Urinary bladder (tissue), 4 donors: ENCODE results near the gene FMNL1. TPM values are rescaled to one million over a fixed set of nuclear protein-coding genes. Genes with fewer than 3 reads are reported as not detected.

Source experiments
- DNase-seq: peaks from one replicate; pipeline ENCODE4 v3.0.0-alpha.2; 2015; ENCODE audit errors: extremely low spot score
- H3K27ac ChIP-seq: one replicate; pipeline ENCODE4 v1.5.1; 2013; ENCODE audit warnings: low read depth, mild to moderate bottlenecking, moderate library complexity
- H3K36me3 ChIP-seq: one replicate; pipeline ENCODE4 v1.6.1; 2013; ENCODE audit warnings: mild to moderate bottlenecking, moderate library complexity; ENCODE audit not compliant: insufficient read depth
- H3K4me1 ChIP-seq: one replicate; pipeline ENCODE4 v1.6.1; 2013; ENCODE audit warnings: mild to moderate bottlenecking, moderate library complexity; ENCODE audit not compliant: insufficient read depth
- H3K4me3 ChIP-seq: one replicate; pipeline ENCODE4 v1.5.1; 2013; ENCODE audit warnings: low read depth, low read length
- WGBS: extraction: QIAGEN DNeasy Blood & Tissue Kit; methylation state at CpG from one replicate; pipeline ENCODE4 v1.1.7; 2013; 5-methylcytosine and 5-hydroxymethylcytosine counted together
- polyA plus RNA-seq: library from polyadenylated mRNA; stranded (reverse); fragments of 200-250 nt; gene quantifications from one replicate; pipeline ENCODE4 v1.2.3, GENCODE V29; 2013
- total RNA-seq: library from RNA; depleted of rRNA; stranded (reverse); fragments of >200 nt; gene quantifications from one replicate; pipeline ENCODE4 v1.2.3, GENCODE V29; 2014
- donor health status: healthy with polysubstance abuse.
- donor health status: healthy.

The FMNL1 gene
- total and polyA plus RNA-seq, 2 donors = 3.1 to 10.8 TPM

DNA sequence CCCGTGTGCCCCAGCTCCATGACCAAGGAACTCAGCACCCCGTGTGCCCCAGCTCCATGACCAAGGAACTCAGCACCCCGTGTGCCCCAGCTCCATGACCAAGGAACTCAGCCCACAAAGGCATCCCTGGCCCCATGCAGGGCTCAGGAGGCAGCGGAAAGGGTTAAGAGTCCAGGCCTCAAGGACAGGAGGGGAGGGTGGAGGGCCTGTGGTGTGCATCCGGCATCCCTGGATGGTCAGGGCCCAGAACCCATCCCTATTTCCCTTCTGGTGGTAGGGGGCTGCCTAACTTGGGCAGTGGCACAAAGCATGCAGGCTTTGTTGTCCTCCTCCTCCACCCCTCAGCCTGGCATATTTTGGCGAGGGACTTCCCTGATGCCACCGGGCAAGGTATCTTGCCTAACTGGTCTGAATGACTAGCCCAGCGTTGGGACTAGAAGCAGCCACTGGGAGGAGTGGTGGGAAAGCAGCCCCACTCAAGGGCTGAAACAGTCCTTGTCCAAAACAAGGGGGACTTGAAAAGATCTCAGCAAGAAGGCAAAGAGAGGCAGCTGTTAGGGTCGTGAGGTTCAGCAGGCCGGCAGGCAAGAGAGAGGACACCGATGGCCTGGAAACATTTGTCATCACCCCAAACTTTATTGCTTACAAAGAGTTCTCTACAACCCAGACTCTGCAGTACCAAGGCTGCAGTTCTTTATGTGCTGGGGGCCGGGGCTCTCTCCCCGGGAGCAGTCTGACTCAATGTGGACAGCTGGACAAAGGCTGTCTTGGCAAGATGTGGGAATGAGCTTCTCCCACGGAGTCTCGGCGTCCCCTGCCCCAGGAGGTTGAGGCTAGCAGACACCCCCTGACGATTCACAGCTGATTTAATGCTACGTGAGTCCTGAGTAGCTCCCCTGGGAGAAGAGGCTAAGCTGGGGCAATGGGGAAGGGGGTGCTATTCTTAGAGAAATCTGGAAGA lies 41.1 kb downstream of the FMNL1 start:
- H3K4me3 ChIP-seq = peak overlapping the region; percentile 63
- no peak for DNase-seq
- H3K36me3 ChIP-seq = peaks cover 3% of the 10 kb centered on the region
- no peaks in the 10 kb centered on the region for H3K4me1 ChIP-seq
- 51% methylated on average over 18 of the region's 18 CpGs for WGBS
- H3K27ac ChIP-seq = no peak overlapping the region

DNA sequence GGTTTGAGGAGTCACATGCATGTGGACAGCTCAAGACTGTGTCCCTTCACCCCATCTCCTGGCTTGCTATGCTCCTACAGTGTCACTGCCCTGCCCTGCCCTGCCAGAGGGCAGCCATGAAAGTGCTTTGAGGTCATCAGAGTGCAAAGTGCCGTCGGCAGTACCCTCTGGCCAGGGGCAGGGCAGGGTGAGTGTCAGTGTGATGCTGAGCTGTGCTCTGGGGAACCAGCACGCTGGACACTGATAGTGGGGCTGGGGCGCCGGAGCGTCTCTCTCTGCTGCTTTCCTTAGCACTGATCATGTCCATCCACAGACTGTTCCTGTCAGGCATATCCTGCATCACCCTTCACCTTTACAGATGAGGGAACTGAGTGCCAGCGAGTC lies 41.8 kb downstream of the FMNL1 start:
- WGBS = 77% methylated on average over 7 of the region's 7 CpGs
- Histone ChIP-seq H3K4me1 (no peaks in the 10 kb centered on the region), H3K27ac (no peak overlapping the region), H3K4me3 (no peak overlapping the region), H3K36me3 (peaks cover 3% of the 10 kb centered on the region)
- no peak for DNase-seq

DNA sequence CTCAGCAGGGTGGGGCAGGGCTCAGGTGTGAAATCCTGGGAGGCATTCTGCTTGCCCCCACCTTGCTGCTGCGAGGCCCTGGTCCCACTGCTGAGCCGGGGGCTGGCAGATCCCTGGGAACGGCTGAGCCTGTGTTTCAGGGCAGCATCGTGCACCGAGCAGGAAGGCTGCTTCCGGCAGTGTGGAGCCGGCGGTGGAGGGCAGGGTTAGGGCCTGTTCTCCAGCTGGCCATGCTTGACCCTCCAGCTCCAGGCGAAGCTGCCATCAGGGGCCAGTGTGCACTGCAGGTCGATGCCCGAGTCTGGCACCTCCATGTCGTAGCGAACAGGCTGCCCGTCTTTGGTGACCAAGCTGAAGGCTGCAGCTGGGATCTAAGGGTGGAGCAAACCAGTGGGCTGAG lies 42.7 kb downstream of the FMNL1 start:
- H3K4me3 ChIP-seq = no peak overlapping the region
- no peak overlapping the region for H3K27ac ChIP-seq
- 92% methylated on average over 14 of the region's 14 CpGs for WGBS
- H3K36me3 ChIP-seq = peaks cover 3% of the 10 kb centered on the region
- H3K4me1 ChIP-seq = no peaks in the 10 kb centered on the region
- no peak for DNase-seq

DNA sequence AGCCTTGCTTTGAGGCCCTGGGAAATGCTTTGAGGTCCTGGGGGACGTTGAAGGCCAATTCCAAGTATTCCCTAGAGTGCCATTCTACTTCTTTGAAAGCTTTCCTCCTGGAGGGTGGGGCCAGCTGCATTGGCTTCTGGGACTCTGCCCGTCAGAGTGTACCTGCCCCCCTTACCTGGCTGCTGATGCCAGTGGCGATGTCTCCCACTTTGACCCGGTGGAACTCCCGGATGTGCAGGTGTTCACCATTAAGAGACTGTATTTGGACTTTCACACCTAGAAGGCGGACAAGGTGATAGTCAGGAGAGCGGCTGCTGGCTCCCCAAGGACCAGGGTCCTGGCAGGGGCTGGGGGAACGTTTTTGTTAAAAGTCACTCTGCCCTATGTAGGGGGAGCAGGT lies 43.3 kb downstream of the FMNL1 start:
- Histone ChIP-seq H3K4me1 (no peaks in the 10 kb centered on the region), H3K4me3 (no peak overlapping the region), H3K36me3 (peaks cover 3% of the 10 kb centered on the region), H3K27ac (no peak overlapping the region)
- 87% methylated on average over 8 of the region's 8 CpGs for WGBS
- DNase-seq = no peak

DNA sequence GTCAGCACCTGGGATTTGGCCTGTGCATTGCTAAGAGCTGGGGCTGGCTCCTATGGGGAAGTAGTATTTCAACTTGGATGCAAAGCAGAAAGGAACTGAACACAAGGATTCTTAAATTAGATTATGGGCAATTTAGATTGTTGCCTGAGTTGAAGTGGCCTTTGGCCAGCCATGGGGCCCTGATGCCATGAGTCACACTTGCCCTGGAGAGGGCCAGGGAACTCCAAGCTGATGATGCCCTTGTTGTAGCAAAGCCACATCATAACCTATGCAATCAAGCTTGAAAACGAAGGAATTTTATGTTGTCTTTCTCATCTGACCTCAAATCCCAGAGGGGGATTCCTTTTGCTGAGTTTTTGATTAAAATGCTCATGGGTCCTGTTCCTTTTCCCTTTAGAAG lies 44.1 kb downstream of the FMNL1 start:
- Histone ChIP-seq H3K36me3 (peaks cover 7% of the 10 kb centered on the region), H3K4me3 (no peak overlapping the region), H3K4me1 (no peaks in the 10 kb centered on the region), H3K27ac (no peak overlapping the region)
- WGBS = 84% methylated on average over 1 of the region's 1 CpG
- DNase-seq = no peak

DNA sequence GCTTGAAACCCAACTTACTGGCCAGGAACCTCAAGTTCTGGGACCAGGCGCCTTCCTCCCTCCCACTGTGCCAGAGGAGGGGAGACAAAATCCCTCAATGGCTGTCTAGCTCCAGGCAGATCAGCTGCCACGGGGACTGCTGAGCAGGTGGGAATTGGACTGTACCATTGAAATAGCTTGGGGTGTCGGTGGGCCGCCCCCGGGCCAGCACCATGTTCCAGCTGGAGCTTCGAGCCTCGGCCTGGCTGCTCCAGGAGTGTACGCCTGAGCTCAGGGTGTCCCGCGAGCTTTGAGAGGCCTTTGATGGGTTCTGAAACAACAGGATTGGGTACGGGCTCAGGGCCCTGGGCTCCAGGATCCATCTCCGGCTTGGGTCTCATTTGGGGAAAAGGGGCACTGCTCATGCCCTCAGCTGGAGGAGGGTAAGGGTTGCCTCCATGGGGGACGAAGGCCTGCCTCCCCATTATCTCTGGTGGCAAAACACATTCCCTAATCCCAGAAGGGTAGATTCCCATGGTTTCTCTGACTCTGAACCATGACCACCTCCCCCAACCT lies 44.8 kb downstream of the FMNL1 start:
- Histone ChIP-seq H3K36me3 (peaks cover 7% of the 10 kb centered on the region), H3K27ac (no peak overlapping the region), H3K4me3 (no peak overlapping the region), H3K4me1 (no peaks in the 10 kb centered on the region)
- WGBS = 95% methylated on average over 13 of the region's 13 CpGs
- DNase-seq = no peak

DNA sequence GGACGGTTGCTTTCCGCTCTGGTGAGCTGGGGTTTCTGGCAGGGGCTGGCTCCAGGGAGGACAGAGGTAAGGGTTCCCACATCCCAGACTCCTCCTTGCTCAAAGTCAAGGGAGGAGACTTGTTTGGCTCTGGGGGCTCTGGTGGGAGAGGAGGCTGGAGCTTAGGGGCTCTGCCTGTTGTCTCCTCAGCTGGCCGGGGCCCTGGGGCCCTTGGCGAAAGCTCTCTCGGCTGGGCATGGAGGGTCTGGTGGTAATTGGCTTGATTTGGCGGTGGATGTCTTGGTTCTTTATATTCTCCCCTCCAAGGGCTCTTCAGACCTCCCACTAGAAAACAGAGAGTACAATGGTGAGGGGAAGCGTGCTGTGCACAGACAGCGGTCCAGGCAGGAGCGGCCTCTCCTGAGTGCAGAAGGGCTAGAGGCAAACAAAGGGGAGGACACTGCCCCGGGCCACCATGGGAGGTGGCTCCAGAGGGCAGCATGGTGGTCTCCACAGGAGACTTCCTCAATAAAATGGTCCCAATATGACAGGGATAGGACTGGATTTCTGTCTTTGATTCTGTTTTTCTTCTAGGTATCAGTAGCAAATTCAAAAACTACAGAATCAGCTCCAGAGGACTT lies 45.9 kb downstream of the FMNL1 start:
- Histone ChIP-seq H3K36me3 (peaks cover 7% of the 10 kb centered on the region), H3K27ac (no peak overlapping the region), H3K4me3 (no peak overlapping the region), H3K4me1 (no peaks in the 10 kb centered on the region)
- 95% methylated on average over 10 of the region's 10 CpGs for WGBS
- no peak for DNase-seq

DNA sequence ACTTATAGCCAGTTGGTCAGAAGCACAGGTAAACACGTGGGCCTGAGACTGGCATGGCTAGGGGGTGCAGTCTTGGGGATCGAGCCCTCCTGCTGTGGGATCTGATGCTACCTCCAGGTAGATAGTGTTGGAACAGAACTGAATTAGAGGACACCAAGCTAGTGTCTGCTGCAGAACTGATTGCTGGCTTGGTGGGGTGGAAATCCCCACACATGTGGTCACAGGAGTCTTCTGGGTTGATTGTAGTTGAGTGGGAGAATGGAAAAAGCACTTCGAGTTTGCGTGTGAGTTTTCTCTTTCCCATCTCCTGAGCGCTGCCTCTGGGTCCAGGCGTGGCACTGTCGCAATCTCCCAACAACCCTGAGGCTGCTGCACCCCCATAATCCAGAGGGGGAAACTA lies 48.2 kb downstream of the FMNL1 start:
- Histone ChIP-seq H3K4me3 (no peak overlapping the region), H3K4me1 (no peaks in the 10 kb centered on the region), H3K27ac (no peak overlapping the region), H3K36me3 (peaks cover 7% of the 10 kb centered on the region)
- WGBS = 84% methylated on average over 7 of the region's 7 CpGs
- DNase-seq = no peak

DNA sequence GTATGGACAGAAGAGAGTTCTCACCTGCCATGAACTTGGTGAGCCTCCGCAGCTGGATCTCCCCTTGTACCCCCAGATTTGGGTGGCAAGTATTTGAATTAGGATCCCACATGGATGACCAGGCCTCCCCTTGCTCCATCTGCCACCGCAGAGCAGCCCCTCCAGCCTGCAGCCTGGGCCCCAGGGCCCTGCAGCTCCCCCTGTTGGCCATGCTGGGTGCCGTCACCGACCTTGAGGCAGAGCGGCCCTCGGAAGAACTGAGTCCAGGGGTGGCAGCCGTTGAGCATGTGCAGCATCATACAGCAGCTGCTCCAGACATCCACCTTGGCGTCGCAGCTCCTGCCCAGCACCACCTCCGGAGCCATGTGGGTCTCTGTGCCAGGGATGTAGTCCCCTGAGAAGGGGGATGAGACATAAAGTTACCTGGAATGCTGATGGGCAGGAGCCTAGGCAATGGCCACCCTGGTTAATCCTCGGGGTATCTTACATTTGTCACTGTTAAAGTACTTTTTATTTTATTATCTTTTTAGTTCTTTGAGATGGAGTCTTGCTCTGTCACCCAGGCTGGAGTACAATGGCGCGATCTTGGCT lies 49.2 kb downstream of the FMNL1 start:
- WGBS = 73% methylated on average over 13 of the region's 13 CpGs
- Histone ChIP-seq H3K36me3 (peaks cover 7% of the 10 kb centered on the region), H3K4me3 (no peak overlapping the region), H3K4me1 (no peaks in the 10 kb centered on the region), H3K27ac (no peak overlapping the region)
- DNase-seq = no peak

DNA sequence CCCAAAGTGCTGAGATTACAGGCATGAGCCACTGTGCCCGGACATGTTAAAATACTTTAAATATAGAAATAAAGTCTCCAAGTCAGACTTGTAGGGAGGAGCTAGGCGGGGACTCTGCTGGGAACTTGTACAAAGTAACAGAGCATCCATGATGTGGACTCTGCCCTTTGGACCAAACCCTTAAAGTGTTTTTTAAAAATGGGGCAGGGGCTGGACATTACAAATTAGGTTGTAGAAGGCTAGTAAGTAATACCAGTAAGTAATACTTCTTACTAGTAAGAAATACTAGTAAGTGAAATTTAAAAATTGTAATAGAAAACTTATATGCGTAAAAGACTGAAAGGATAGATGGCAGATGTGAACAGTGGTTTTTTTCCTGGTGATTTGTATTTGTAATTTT lies 49.9 kb downstream of the FMNL1 start:
- Histone ChIP-seq H3K27ac (no peak overlapping the region), H3K4me3 (no peak overlapping the region), H3K4me1 (no peaks in the 10 kb centered on the region), H3K36me3 (peaks cover 7% of the 10 kb centered on the region)
- DNase-seq = no peak
- WGBS = 93% methylated on average over 3 of the region's 3 CpGs

DNA sequence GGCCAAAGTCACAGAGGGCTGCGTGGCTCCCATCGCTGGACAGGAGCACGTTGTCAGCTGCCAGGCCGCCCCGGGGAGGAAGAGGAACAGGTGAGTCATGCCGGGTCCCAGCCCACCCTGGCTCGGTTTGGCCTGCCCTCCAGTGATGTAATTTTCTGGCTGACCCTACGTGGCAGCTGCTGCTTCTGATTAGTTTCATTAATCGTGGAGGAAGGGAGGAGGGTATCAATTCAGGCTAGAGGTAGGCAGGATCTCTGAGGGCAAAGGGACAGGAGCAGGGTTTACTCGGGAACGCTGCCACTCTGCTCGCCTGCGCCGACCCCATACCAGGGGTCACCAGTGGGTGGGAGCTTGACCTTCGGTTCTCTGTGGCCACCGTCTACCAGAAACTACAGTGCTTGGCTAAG lies 51.9 kb downstream of the FMNL1 start:
- Histone ChIP-seq H3K27ac (no peak overlapping the region), H3K4me3 (no peak overlapping the region), H3K36me3 (peaks cover 5% of the 10 kb centered on the region), H3K4me1 (no peaks in the 10 kb centered on the region)
- DNase-seq = no peak
- WGBS = 80% methylated on average over 16 of the region's 16 CpGs

DNA sequence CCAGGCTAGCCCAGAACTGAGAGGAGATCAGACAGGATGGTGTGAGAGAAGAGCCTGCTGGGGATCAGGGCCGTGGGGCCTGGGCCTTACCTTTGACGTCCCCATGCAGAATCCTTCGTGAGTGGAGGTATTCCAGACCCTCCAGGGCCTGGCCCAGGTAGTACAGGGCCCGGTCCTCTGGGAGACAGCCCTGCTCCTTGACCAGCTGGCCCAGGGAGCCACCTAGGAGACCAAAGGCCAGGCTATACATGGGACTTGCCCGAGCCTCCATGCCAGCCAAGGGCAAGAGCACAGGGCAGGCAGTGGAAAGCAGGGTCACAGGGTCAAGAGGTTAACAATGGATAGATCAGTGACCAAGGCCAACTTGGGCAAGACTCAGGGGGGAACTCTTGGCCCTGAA lies 52.3 kb downstream of the FMNL1 start:
- 91% methylated on average over 5 of the region's 5 CpGs for WGBS
- no peak for DNase-seq
- H3K27ac ChIP-seq = no peak overlapping the region
- peaks cover 5% of the 10 kb centered on the region for H3K36me3 ChIP-seq
- H3K4me3 ChIP-seq = no peak overlapping the region
- H3K4me1 ChIP-seq = no peaks in the 10 kb centered on the region

DNA sequence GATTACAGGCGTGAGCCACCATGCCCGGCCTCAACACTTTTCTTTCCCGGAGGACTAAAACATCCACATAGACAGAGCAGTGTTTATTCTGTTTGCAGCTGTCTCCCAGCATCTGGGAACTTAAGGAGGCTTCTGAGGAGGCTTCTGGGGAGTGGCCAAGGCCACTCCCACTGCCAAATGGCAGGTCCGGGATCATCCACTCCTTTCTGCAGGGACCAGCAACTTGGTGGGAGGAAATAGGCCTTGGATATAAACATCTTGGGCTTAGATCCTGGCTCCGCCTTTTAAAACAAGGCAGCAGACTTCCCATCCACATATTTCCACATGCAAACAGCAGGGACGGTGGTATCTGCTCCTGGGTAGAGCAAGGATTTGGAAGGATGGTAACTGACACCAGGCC lies 54.3 kb downstream of the FMNL1 start:
- Histone ChIP-seq H3K27ac (no peak overlapping the region), H3K4me1 (no peaks in the 10 kb centered on the region), H3K4me3 (no peak overlapping the region), H3K36me3 (no peaks in the 10 kb centered on the region)
- DNase-seq = no peak
- WGBS = 37% methylated on average over 6 of the region's 6 CpGs
